Stomach (tissue), 9 donors: ENCODE measurements around the gene SLC29A1. TPM values are rescaled to one million over a fixed set of nuclear protein-coding genes. Genes with fewer than 3 reads are reported as not detected.
A peak's percentile ranks its signal among the peaks of the same experiment; 100 is the strongest.

ENCODE experiments used
- DNase-seq, 2 donors: peaks; one replicate each; pipeline versions ENCODE4 v3.0.0 to v3.0.0-alpha.2; 2013 to 2019
- H3K27ac ChIP-seq, 5 donors: fragments of 200-600 bp in 4 of 5; sonication (generic) in 4 of 5; one replicate each; pipeline ENCODE4 v1.5.1; 2013 to 2019; ENCODE audit warnings: mild to moderate bottlenecking in 1 of 5, moderate library complexity in 1 of 5
- H3K27me3 ChIP-seq, 3 donors: fragments of 200-600 bp; sonication (generic); one replicate each; pipeline ENCODE4 v1.5.1; 2017 to 2019; ENCODE audit warnings: mixed run types in 1 of 3
- H3K36me3 ChIP-seq, 4 donors: fragments of 200-600 bp; sonication (generic); 1 replicate in 3 of 4; 2 replicates in 1 of 4; pipeline ENCODE4 v1.5.1; 2016 to 2019
- H3K4me1 ChIP-seq, 4 donors: fragments of 200-600 bp; sonication (generic); one replicate each; pipeline ENCODE4 v1.5.1; 2016 to 2019
- H3K4me3 ChIP-seq, 4 donors: fragments of 200-600 bp; sonication (generic) in 3 of 4; one replicate each; pipeline ENCODE4 v1.5.1; 2016 to 2019; ENCODE audit warnings: mild to moderate bottlenecking in 1 of 4
- H3K9me3 ChIP-seq, 4 donors: fragments of 200-600 bp; sonication (generic); one replicate each; pipeline ENCODE4 v1.5.1; 2016 to 2019
- CTCF ChIP-seq, 7 experiments: fragments of 450-650 bp in 4 of 7; fragments of 200-600 bp in 3 of 7; sonication (generic) in 3 of 7; IDR thresholded peaks; one replicate each; pipeline ENCODE4 v1.5.1; 2016 to 2019; ENCODE audit warnings: antibody characterized with exemption in 7 of 7, control low read depth in 2 of 7, mild to moderate bottlenecking in 1 of 7
- EP300 ChIP-seq: sonication (generic); formaldehyde crosslinking; IDR thresholded peaks from one replicate; pipeline ENCODE4 v1.6.1; 2017; ENCODE audit warnings: antibody characterized with exemption
- POLR2A ChIP-seq, 4 donors: fragments of 450-650 bp; IDR thresholded peaks; one replicate each; pipeline ENCODE4 v1.6.1; 2016; ENCODE audit warnings: antibody characterized with exemption in 4 of 4, control low read depth in 2 of 4, mild to moderate bottlenecking in 1 of 4, moderate library complexity in 1 of 4
- POLR2AphosphoS5 ChIP-seq, 3 donors: sonication (generic); formaldehyde crosslinking; IDR thresholded peaks; one replicate each; pipeline ENCODE4 v1.6.1; 2016; ENCODE audit warnings: antibody characterized with exemption in 3 of 3
- WGBS, 5 donors: extraction: QIAGEN DNeasy Blood & Tissue Kit in 3 of 5; methylation state at CpG; one replicate each; pipeline versions ENCODE4 v1.1.5 to v1.1.7; 2013 to 2018; 5-methylcytosine and 5-hydroxymethylcytosine counted together
- intact Hi-C: fragments of 100-400 bp; cut with DNase I; formaldehyde crosslinking; loops from one replicate; pipeline ENCODE4 v1.15.1; 2023; ENCODE audit warnings: low total_unique reads
- polyA plus RNA-seq, 3 donors: library from polyadenylated mRNA; stranded (reverse); fragments of 200-250 nt; gene quantifications; one replicate each; pipeline ENCODE4 v1.2.3, GENCODE V29; 2013
- total RNA-seq, 5 donors: library from RNA; depleted of rRNA; stranded (reverse); fragments of >200 nt; gene quantifications; one replicate each; pipeline versions ENCODE4 v1.1.0 to v1.2.3, GENCODE V29; 2014 to 2016
- donor health status: healthy with polysubstance abuse.
- donor health status: Bipolar disorder and iron deficiency.
- donor health status: healthy.

Gene SLC29A1
- total and polyA plus RNA-seq, 8 donors, result 22.6 to 217 (median 36.2) TPM

DNA sequence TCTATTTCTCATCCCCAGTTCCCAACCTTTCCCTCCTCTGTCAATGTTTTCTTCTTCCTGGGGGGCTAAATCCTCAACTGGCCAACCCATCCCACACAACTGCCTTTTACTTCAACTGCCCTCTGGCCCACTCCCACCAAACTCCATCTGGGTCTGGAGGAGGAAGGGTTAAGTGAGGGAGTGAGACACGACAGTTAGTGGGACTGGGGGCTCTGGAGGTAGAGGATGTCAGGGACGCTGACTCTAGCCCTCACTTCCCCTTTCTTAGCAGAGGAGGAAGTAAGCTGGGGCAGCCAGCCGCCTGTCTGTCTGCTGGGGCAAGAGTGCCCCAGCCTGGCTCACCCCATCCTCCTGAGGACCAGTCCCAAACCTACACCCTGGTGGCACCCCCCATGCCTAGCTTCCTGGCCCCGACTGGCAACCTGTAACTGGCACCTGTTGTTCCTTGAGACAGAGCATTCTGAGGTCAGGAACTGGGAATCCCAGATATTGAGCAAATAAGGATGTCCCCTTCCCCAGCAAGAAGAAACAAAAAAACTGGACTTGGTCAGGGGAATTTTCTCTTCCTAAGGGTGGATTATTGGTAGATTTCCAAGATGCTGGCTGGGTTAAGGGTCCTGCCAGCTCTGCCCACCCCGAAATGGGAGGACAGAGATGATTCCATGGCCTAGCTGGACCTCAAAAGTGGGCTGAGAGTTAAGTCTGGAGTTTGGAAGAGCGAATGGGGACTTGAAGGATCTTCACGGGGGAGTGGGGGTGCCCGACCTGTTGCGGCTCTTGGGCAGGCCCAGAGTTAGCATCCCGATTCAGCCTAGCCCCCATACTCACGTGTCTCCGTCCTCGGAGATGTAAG is 41.0 kb downstream of the SLC29A1 start:
- Histone ChIP-seq H3K4me3 (peak overlapping the region; percentile 63 to 87 (median 76)), H3K36me3 (peaks cover 10 to 27% (median 16%) of the 10 kb centered on the region in 4 donors), H3K4me1 (peaks cover 35 to 40% (median 36%) of the 10 kb centered on the region in 4 donors), H3K27me3 (peaks cover 0 to 16% (median 11%) of the 10 kb centered on the region in 3 donors), H3K9me3 (no peaks in the 10 kb centered on the region), H3K27ac (peak overlapping the region; percentile 73 to 90 (median 87))
- WGBS, 5 donors, result 2 to 9% (median 5%) methylated on average over 13 of the region's 13 CpGs
- TF ChIP-seq EP300 (no peak), POLR2AphosphoS5 (IDR thresholded peaks at IDR 0.05) (no peak), POLR2A (IDR thresholded peaks at IDR 0.05) (no peak), CTCF (IDR thresholded peaks at IDR 0.05) (no peak)
- intact Hi-C loops, result no loop called here
- peak; percentile 56 to 59 for DNase-seq

GRCh38 chr6:44265007-44265721 is 41.8 kb downstream of the SLC29A1 start, which contains the start of gene NFKBIE:
TSS of gene NFKBIE (minus strand) at chr6:44265551. CDS start at chr6:44265346, 205 bp downstream.
- Histone ChIP-seq H3K4me1 (peaks cover 36 to 45% (median 39%) of the 10 kb centered on the region in 4 donors), H3K36me3 (peaks cover 2 to 19% (median 9%) of the 10 kb centered on the region in 4 donors), H3K27me3 (peaks cover under 1 to 24% (median 17%) of the 10 kb centered on the region in 3 donors), H3K9me3 (no peaks in the 10 kb centered on the region), H3K4me3 (peak within 1 kb of the TSS; percentile 63 to 87 (median 76)), H3K27ac (peak within 1 kb of the TSS; percentile 73 to 90 (median 87))
- TF ChIP-seq POLR2AphosphoS5 (IDR thresholded peaks at IDR 0.05), result peak; percentile 52 to 91 (median 88)
- no peak for TF ChIP-seq EP300
- TF ChIP-seq CTCF (IDR thresholded peaks at IDR 0.05), result peak in 1 of 7 experiments; percentile 19
- intact Hi-C loops, result no loop called here
- WGBS, 5 donors, result 0 to 2% (median 0%) methylated on average over 18 to 72 of the region's 72 CpGs
- DNase-seq, result peak; percentile 97

DNA sequence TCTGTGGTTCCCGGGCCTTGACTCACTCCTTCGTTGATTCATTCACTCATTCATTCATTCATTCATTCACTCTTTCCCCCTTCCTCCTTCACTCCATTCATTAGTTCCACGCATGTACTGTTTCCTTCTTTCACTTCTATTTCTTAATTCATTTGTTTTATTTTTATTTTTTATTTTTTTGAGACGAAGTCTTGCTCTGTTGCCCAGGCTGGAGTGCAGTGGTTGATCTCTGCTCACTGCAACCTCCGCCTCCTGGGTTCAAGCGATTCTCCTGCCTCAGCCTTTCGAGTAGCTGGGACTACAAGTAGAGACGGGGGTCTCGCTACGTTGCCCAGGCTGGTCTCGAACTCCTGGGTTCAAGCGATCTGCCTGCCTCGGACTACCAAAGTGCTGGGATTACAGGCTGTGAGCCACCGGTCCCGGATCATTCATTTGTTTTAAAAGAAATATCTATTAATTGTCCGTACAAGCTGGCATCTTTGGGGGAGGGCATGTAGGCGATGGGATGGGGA is 42.4 kb downstream of the SLC29A1 start:
- WGBS, 5 donors, result 61 to 67% (median 67%) methylated on average over 17 of the region's 17 CpGs
- intact Hi-C loops, result no loop called here
- no peak for DNase-seq
- Histone ChIP-seq H3K36me3 (peaks cover 0 to 15% (median 6%) of the 10 kb centered on the region in 4 donors), H3K4me1 (peaks cover 40 to 49% (median 44%) of the 10 kb centered on the region in 4 donors), H3K27me3 (peaks cover 4 to 30% (median 22%) of the 10 kb centered on the region in 3 donors), H3K4me3 (peak overlapping the region; percentile 63 to 87 (median 76)), H3K27ac (peak overlapping the region in 4 of 5 donors; percentile 80 to 90 (median 88)), H3K9me3 (no peaks in the 10 kb centered on the region)
- TF ChIP-seq POLR2AphosphoS5 (IDR thresholded peaks at IDR 0.05), result no peak
- no peak for TF ChIP-seq CTCF (IDR thresholded peaks at IDR 0.05)
- TF ChIP-seq POLR2A (IDR thresholded peaks at IDR 0.05), result no peak
- no peak for TF ChIP-seq EP300

DNA sequence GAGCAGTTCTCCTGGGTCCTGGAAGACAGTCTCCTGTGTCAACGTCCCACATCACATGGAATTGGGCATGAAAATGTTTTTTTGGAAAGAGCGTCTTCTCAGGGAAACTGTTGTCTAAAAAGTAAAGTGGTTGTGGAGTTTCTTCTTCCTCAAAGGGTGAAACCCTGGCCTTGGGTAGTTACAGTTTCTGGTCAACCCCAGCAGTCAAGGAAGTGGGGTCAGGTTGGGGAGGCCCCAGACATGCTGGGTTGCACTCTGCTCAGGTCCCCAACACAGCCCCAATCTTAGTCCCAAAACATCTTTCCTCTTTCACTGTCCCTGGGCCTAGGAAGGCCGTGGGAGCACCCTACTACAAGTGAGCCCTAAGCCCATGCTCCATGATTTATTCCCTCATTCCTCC is 43.0 kb downstream of the SLC29A1 start:
- no peaks in the 10 kb centered on the region for H3K9me3 ChIP-seq
- intact Hi-C loops, result no loop called here
- peaks cover 4 to 35% (median 27%) of the 10 kb centered on the region in 3 donors for H3K27me3 ChIP-seq
- no peak for TF ChIP-seq POLR2A (IDR thresholded peaks at IDR 0.05)
- no peak for TF ChIP-seq CTCF (IDR thresholded peaks at IDR 0.05)
- TF ChIP-seq EP300, result no peak
- no peak for TF ChIP-seq POLR2AphosphoS5 (IDR thresholded peaks at IDR 0.05)
- peak overlapping the region in 1 of 5 donors; percentile 87 for H3K27ac ChIP-seq
- H3K4me1 ChIP-seq, result peaks cover 44 to 54% (median 48%) of the 10 kb centered on the region in 4 donors
- DNase-seq, result no peak
- H3K36me3 ChIP-seq, result peaks cover 0 to 9% (median 4%) of the 10 kb centered on the region in 4 donors
- WGBS, 5 donors, result 61 to 79% (median 67%) methylated on average over 3 of the region's 3 CpGs
- no peak overlapping the region for H3K4me3 ChIP-seq
